ENCODE data around the gene MSH2.
"Not testable (repeated sequence)": the region's sequence is repeated elsewhere in the genome, so short reads cannot be mapped to it uniquely, and the experiment has no call there.

The MSH2 gene

DNA sequence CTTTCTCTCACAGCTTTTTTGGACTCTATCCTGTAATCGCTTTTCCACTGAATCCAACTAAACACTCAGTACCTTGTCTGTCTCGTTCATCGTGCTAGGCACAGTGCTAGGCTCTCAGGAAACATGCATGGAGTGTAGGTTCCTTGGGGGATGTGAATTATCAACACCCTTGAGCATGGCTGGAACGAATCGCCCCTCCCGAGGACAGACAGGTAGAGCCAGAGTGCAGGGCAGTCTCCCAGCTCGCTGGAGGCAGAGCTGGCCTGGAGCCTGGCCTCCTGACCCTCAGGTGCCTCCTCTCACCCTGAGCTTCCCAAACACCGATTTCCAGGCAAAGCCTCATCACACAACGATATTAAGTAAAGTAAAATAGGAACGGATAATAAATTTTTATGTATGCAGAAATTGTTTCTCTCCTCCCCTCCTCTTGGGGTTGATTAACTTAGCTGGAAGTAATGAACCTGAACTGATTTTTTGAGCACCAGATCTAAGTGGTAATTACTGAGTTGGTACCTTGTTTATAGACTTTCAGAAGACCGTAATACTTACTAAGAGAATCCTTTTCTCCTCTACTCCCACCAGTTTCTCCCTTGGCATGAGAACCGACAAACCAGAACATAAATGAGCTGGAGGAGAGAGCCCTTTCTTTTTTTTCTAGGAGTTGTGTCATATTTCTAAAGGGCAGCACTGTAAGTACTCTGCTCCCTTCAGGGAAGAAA is 90.5 kb downstream of the MSH2 start:
- TF ChIP-seq YY1 (IDR thresholded peaks at IDR 0.05; ENCODE audit: insufficient read depth, insufficient read length) = no peak
- no peak for TF ChIP-seq ZNF274 (IDR thresholded peaks at IDR 0.05; ENCODE audit: low read depth, low read length)
- peaks cover 2% of the 10 kb centered on the region for H3K4me1 ChIP-seq (ENCODE audit: insufficient read depth, insufficient read length)
- H3K9me3 ChIP-seq (ENCODE audit: insufficient read depth, low read length) = peaks cover 19% of the 10 kb centered on the region
- DNase-seq (ENCODE audit: low read depth, low spot score) = no peak
- H3K4me3 ChIP-seq (ENCODE audit: insufficient read length, low read depth) = no peak overlapping the region
- peaks cover 4% of the 10 kb centered on the region for H3K36me3 ChIP-seq (ENCODE audit: insufficient read depth, insufficient read length, low read length)
- H3K27me3 ChIP-seq (ENCODE audit: insufficient read depth, insufficient read length) = no peaks in the 10 kb centered on the region
- no peak overlapping the region for H3K9ac ChIP-seq (ENCODE audit: insufficient read length, low read depth)

DNA sequence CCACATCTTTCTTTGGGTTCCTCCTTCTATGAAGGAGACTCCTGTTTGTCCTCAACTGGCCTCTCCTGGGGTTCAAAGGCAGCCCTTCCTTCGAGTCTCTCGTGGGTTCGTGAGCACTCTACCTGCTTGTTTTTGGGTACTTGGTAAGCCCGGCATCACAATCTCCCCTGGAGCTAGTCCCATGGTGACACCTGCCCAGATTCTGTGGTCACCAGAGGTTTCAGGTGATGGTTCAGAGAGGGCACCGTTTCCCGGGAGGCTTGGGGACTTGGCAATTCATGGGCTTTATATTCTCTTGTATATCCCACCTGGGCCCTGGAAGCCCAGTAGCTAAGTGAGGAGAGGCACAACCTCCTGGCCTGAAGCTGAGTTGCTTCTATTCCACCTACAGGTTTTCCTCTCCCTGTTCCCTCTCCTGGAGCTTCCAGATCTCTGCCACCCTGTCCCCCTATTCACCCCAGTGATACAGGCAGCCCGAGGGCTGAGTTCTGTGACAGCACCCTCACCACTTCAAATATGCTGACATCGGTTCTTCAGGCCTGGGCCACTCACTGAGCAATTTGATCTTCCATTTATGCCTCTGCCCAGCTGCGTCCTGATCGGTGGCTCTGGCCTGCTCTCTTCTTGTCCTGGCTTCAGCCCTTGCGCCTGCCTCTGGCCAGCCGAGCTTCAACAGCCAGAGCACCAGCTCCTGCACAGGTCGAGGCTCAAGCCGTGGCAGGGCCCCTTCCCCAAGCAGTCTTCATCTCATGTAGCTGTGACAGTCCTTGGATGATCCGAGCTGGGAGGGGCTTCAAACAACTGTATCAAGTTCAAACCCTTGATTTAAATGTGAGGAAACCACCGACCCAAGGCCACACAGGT is 91.5 kb downstream of the MSH2 start:
- Histone ChIP-seq H3K9ac (ENCODE audit: insufficient read length, low read depth) (no peak overlapping the region), H3K9me3 (ENCODE audit: insufficient read depth, low read length) (peaks cover 27% of the 10 kb centered on the region), H3K4me1 (ENCODE audit: insufficient read depth, insufficient read length) (peaks cover 2% of the 10 kb centered on the region), H3K4me3 (ENCODE audit: insufficient read length, low read depth) (no peak overlapping the region), H3K36me3 (ENCODE audit: insufficient read depth, insufficient read length, low read length) (peaks cover 4% of the 10 kb centered on the region), H3K27me3 (ENCODE audit: insufficient read depth, insufficient read length) (no peaks in the 10 kb centered on the region)
- TF ChIP-seq SUZ12 (IDR thresholded peaks at IDR 0.05; ENCODE audit: extremely low read depth, insufficient read depth, insufficient read length) (no peak), YY1 (IDR thresholded peaks at IDR 0.05; ENCODE audit: insufficient read depth, insufficient read length) (no peak), ZNF274 (IDR thresholded peaks at IDR 0.05; ENCODE audit: low read depth, low read length) (no peak)
- no peak for DNase-seq (ENCODE audit: low read depth, low spot score)

DNA sequence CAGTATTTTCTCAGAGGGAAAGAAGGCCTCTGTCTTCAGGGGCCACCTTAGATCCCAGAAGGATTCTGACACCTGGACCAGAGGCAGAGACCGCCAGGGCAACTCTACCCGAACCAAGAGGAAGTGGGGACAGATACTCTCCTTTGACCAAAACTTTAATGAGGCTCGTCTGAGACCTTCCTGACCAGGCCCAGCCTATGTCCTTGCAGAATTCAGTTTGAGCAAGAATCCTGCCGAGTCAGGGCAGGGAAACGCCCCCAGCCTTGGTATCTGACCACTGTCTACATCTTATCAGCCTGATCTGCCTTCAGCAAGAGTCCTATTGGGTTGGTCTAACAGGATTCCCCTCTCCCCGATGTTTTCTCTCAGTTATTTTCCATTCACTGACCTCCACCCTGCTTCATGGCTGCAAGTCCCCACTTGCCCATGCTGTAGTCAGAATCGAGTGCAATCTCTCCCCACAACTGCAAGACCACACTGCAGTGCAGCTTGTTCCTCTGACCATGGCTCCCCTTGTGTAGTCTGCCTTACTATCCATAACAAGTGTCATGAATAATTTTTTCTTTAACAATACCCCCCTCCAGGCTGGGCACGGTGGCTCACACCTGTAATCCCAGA is 95.0 kb downstream of the MSH2 start:
- H3K36me3 ChIP-seq (ENCODE audit: insufficient read depth, insufficient read length, low read length) = peaks cover under 1% of the 10 kb centered on the region
- H3K4me1 ChIP-seq (ENCODE audit: insufficient read depth, insufficient read length) = peaks cover 2% of the 10 kb centered on the region
- no peak overlapping the region for H3K9ac ChIP-seq (ENCODE audit: insufficient read length, low read depth)
- H3K27me3 ChIP-seq (ENCODE audit: insufficient read depth, insufficient read length) = no peaks in the 10 kb centered on the region
- no peak for DNase-seq (ENCODE audit: low read depth, low spot score)
- TF ChIP-seq SUZ12 (IDR thresholded peaks at IDR 0.05; ENCODE audit: extremely low read depth, insufficient read depth, insufficient read length) (no peak), ZNF274 (IDR thresholded peaks at IDR 0.05; ENCODE audit: low read depth, low read length) (no peak), YY1 (IDR thresholded peaks at IDR 0.05; ENCODE audit: insufficient read depth, insufficient read length) (no peak)
- H3K4me3 ChIP-seq (ENCODE audit: insufficient read length, low read depth) = no peak overlapping the region
- peaks cover 33% of the 10 kb centered on the region for H3K9me3 ChIP-seq (ENCODE audit: insufficient read depth, low read length)

DNA sequence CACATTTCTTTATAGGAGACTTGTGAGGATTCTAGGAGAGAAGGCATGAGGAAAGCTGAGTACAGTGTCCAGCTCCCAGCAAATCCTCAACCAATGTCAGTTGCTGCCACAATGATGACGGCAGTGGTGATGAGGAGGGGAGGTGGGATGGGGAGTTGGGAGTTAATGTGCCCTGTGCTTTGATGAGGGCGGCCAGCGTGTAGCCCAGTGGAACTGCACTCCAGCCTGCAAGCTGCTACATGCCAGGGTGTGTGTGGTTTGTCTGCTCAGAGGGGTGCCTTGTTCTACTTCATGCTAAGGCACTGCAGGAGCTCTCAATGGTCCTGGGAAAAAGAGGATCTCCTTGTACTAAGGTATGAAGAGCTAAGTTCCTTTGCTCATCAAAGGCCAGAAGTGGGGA is 96.1 kb downstream of the MSH2 start:
- Histone ChIP-seq H3K36me3 (ENCODE audit: insufficient read depth, insufficient read length, low read length) (no peaks in the 10 kb centered on the region), H3K9me3 (ENCODE audit: insufficient read depth, low read length) (peaks cover 34% of the 10 kb centered on the region), H3K4me1 (ENCODE audit: insufficient read depth, insufficient read length) (no peaks in the 10 kb centered on the region), H3K9ac (ENCODE audit: insufficient read length, low read depth) (no peak overlapping the region), H3K27me3 (ENCODE audit: insufficient read depth, insufficient read length) (no peaks in the 10 kb centered on the region), H3K4me3 (ENCODE audit: insufficient read length, low read depth) (no peak overlapping the region)
- DNase-seq (ENCODE audit: low read depth, low spot score) = no peak
- no peak for TF ChIP-seq ZNF274 (IDR thresholded peaks at IDR 0.05; ENCODE audit: low read depth, low read length)
- no peak for TF ChIP-seq SUZ12 (IDR thresholded peaks at IDR 0.05; ENCODE audit: extremely low read depth, insufficient read depth, insufficient read length)
- no peak for TF ChIP-seq YY1 (IDR thresholded peaks at IDR 0.05; ENCODE audit: insufficient read depth, insufficient read length)

DNA sequence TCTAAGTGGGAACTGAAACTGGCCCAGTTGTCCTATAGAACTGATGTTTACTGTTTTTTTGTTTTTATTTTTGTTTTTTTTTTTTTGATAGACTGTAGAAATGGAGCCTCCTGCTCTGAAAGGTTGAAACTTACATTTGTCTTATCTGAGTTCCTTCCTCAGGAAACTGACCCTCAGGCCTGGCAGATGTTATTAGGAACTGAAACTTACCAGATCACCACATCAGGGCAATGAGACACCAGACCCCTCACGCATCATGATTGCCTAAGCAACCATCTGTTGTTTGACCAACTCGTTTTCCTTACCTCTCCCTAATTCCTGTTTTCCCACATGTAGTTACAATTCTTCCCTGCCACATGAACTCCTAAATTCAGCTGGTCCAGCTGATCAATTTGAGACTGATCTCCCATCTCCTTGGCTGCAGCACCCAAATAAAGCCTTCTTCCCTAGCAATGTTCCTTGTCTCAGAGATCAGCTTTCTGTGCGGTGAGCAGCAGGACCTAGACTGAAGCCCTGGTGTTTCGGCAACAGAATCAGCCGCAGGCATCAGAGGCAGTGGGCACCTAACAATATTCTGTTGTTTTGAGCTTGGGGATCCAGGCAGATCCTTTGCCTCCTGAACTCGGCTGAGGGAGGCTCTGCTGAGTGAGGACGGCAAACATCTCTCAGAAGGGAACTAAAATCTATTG is 96.8 kb downstream of the MSH2 start:
- Histone ChIP-seq H3K4me1 (ENCODE audit: insufficient read depth, insufficient read length) (no peaks in the 10 kb centered on the region), H3K9me3 (ENCODE audit: insufficient read depth, low read length) (peaks cover 41% of the 10 kb centered on the region), H3K27me3 (ENCODE audit: insufficient read depth, insufficient read length) (no peaks in the 10 kb centered on the region), H3K4me3 (ENCODE audit: insufficient read length, low read depth) (no peak overlapping the region), H3K36me3 (ENCODE audit: insufficient read depth, insufficient read length, low read length) (no peaks in the 10 kb centered on the region), H3K9ac (ENCODE audit: insufficient read length, low read depth) (no peak overlapping the region)
- TF ChIP-seq YY1 (IDR thresholded peaks at IDR 0.05; ENCODE audit: insufficient read depth, insufficient read length) (no peak), ZNF274 (IDR thresholded peaks at IDR 0.05; ENCODE audit: low read depth, low read length) (no peak), SUZ12 (IDR thresholded peaks at IDR 0.05; ENCODE audit: extremely low read depth, insufficient read depth, insufficient read length) (no peak)
- DNase-seq (ENCODE audit: low read depth, low spot score) = no peak

DNA sequence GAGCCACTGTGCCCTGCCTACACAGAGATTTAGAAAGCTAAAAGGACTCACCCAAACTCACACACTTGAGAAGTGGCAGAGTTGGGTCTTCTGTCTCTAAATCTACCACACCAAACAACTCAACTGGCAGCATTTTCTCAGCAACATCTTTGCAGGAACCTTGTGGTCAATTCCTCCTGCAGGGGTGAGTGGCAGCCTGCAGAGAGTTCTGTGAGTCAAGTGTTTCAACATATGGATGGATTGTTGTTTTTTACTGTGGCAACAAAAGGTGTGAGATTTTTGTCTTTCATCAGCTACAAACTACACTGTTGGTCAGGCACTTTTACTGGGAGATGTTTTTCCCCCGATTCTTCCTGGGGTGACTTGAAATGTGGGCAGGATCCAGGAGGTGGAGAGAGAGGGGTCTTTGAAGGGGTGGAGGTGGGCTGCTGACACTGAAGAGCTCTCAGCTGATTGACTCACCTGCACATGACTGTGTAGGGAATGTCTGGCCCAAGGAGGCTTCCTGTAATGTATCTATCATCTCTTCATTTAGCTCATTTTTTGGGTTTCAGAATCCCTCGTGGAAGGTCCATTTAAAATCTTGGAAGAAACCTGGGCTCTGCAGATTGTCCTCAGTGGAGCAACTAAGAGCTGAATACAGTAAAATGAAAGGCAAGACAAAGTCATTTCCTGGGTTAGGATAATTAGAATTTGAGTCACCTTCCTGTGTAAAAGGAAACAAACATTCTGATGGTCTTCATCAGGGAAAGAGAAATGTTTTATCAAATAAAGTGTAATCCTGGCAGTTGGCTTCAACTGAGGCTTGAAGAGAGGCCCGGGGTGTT is 98.6 kb downstream of the MSH2 start:
- peaks cover 59% of the 10 kb centered on the region for H3K9me3 ChIP-seq (ENCODE audit: insufficient read depth, low read length)
- no peak for DNase-seq (ENCODE audit: low read depth, low spot score)
- no peaks in the 10 kb centered on the region for H3K4me1 ChIP-seq (ENCODE audit: insufficient read depth, insufficient read length)
- no peak overlapping the region for H3K9ac ChIP-seq (ENCODE audit: insufficient read length, low read depth)
- H3K4me3 ChIP-seq (ENCODE audit: insufficient read length, low read depth) = no peak overlapping the region
- no peaks in the 10 kb centered on the region for H3K27me3 ChIP-seq (ENCODE audit: insufficient read depth, insufficient read length)
- no peaks in the 10 kb centered on the region for H3K36me3 ChIP-seq (ENCODE audit: insufficient read depth, insufficient read length, low read length)
- no peak for TF ChIP-seq YY1 (IDR thresholded peaks at IDR 0.05; ENCODE audit: insufficient read depth, insufficient read length)

DNA sequence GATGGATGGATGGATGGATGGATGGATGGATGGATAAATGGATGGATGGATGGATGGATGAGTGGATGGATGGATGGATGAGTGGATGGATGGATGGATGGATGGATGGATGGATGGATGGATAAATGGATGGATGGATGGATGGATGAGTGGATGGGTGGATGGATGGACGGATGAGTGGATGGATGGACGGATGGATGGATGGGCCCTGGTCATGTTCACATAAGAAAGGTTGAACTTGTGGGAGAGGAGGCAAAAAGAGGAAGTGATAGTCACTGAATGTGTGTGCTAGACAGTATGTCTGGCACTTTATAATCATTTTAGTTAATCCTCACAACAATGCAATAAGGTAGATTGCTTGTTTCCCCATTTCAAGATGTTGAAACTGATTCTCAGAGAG is 99.5 kb downstream of the MSH2 start:
- H3K36me3 ChIP-seq (ENCODE audit: insufficient read depth, insufficient read length, low read length); H3K27me3 ChIP-seq (ENCODE audit: insufficient read depth, insufficient read length); DNase-seq (ENCODE audit: low read depth, low spot score); H3K4me3 ChIP-seq (ENCODE audit: insufficient read length, low read depth); H3K4me1 ChIP-seq (ENCODE audit: insufficient read depth, insufficient read length); H3K9ac ChIP-seq (ENCODE audit: insufficient read length, low read depth): not testable (repeated sequence)
- H3K9me3 ChIP-seq (ENCODE audit: insufficient read depth, low read length) = peaks cover 60% of the 10 kb centered on the region

All from NT2/D1 (cell line).